GM21447 (cell line): Measurements from ENCODE around the gene DBNL.
"Not testable (repeated sequence)": the region's sequence is repeated elsewhere in the genome, so short reads cannot be mapped to it uniquely, and the experiment has no call there.

Experiments
- ATAC-seq: cut with Tn5 transposase; IDR thresholded peaks from one replicate; pipeline ENCODE4 v1.9.1; 2021; ENCODE audit not compliant: unreplicated experiment

Gene DBNL

GRCh38 chr7:44044315-44045225, at the start of gene DBNL:
Gene DBNL, plus strand, starts transcription at chr7:44044702. Its CDS starts 36 bp downstream, at chr7:44044738.
- ATAC-seq = peak; percentile 55

- not testable (repeated sequence) for ATAC-seq
These were observed 47.0 kb upstream of the DBNL start, which contains the start of gene SPDYE1 for GRCh38 chr7:43997532-43997931. Gene SPDYE1, plus strand, starts transcription at chr7:43997897. Its CDS starts 2,053 bp downstream, at chr7:43999950.

GRCh38 chr7:44012081-44012480, 32.4 kb upstream of the DBNL start:
- not testable (repeated sequence) for ATAC-seq

- not testable (repeated sequence) for ATAC-seq
These were observed 29.4 kb upstream of the DBNL start for GRCh38 chr7:44015090-44015489.

GRCh38 chr7:44018857-44019807, 25.4 kb upstream of the DBNL start:
- peak; percentile 93 for ATAC-seq

- ATAC-seq = not testable (repeated sequence)
These were observed 24.7 kb upstream of the DBNL start for GRCh38 chr7:44019825-44020224.

GRCh38 chr7:44022069-44022468, 22.4 kb upstream of the DBNL start:
- ATAC-seq = not testable (repeated sequence)

GRCh38 chr7:44022796-44023467, 21.6 kb upstream of the DBNL start:
- not testable (repeated sequence) for ATAC-seq

GRCh38 chr7:44029433-44029832, 15.1 kb upstream of the DBNL start:
- ATAC-seq = not testable (repeated sequence)

- not testable (repeated sequence) for ATAC-seq
These were observed 14.5 kb upstream of the DBNL start for GRCh38 chr7:44030029-44030428.

GRCh38 chr7:44031319-44031718, 13.2 kb upstream of the DBNL start:
- ATAC-seq = not testable (repeated sequence)

GRCh38 chr7:44032031-44032430, 12.5 kb upstream of the DBNL start:
- ATAC-seq = not testable (repeated sequence)

GRCh38 chr7:44033971-44034844, 10.3 kb upstream of the DBNL start:
- ATAC-seq = not testable (repeated sequence)

- ATAC-seq = not testable (repeated sequence)
These were observed 8.1 kb upstream of the DBNL start for GRCh38 chr7:44036364-44036763.

- not testable (repeated sequence) for ATAC-seq
These were observed 6.6 kb upstream of the DBNL start for GRCh38 chr7:44037951-44038350.

- not testable (repeated sequence) for ATAC-seq
These were observed 5.9 kb upstream of the DBNL start for GRCh38 chr7:44038553-44038952.

- peak; percentile 72 for ATAC-seq
These were observed 5.4 kb upstream of the DBNL start for GRCh38 chr7:44038961-44039558.

- peak; percentile 1 for ATAC-seq
These were observed 4.6 kb upstream of the DBNL start for GRCh38 chr7:44039800-44040492.

GRCh38 chr7:44040493-44040891, 4.0 kb upstream of the DBNL start:
- ATAC-seq = peak; percentile 25
